CD4-positive, alpha-beta T cell treated with Interferon alpha-2 for 1 hour (primary cell): ENCODE measurements around the gene CYP2C18.
"Not testable (repeated sequence)": the region's sequence is repeated elsewhere in the genome, so short reads cannot be mapped to it uniquely, and the experiment has no call there.

ENCODE experiments used
- DNase-seq, 2 donors: peaks; one replicate each; pipeline ENCODE4 v3.0.0-alpha.2; 2020 to 2022

Gene CYP2C18

GRCh38 chr10:94683214-94684054 is at the start of gene CYP2C18:
TSS of gene CYP2C18 (plus strand) at chr10:94683729. CDS start at chr10:94683820, 91 bp downstream.
- no peak for DNase-seq

- DNase-seq = not testable (repeated sequence)
Measured at GRCh38 chr10:94638097-94638496, 45.4 kb upstream of the CYP2C18 start.

- DNase-seq = no peak
Measured at GRCh38 chr10:94639902-94640301, 43.6 kb upstream of the CYP2C18 start.

- DNase-seq = no peak
Measured at GRCh38 chr10:94640562-94640961, 43.0 kb upstream of the CYP2C18 start.

- no peak for DNase-seq
Measured at GRCh38 chr10:94641480-94641879, 42.0 kb upstream of the CYP2C18 start.

GRCh38 chr10:94644352-94644751 is 39.2 kb upstream of the CYP2C18 start:
- DNase-seq = no peak

- no peak for DNase-seq
Measured at GRCh38 chr10:94645285-94645684, 38.2 kb upstream of the CYP2C18 start.

GRCh38 chr10:94655201-94655600 is 28.3 kb upstream of the CYP2C18 start:
- not testable (repeated sequence) for DNase-seq

GRCh38 chr10:94663061-94663460 is 20.5 kb upstream of the CYP2C18 start:
- DNase-seq = not testable (repeated sequence)

GRCh38 chr10:94666391-94667102 is 17.0 kb upstream of the CYP2C18 start:
- DNase-seq = no peak

GRCh38 chr10:94673614-94674321 is 9.8 kb upstream of the CYP2C18 start:
- DNase-seq = no peak

GRCh38 chr10:94676496-94676895 is 7.0 kb upstream of the CYP2C18 start:
- no peak for DNase-seq

- no peak for DNase-seq
Measured at GRCh38 chr10:94677691-94678090, 5.8 kb upstream of the CYP2C18 start.

GRCh38 chr10:94678475-94678874 is 5.1 kb upstream of the CYP2C18 start:
- no peak for DNase-seq

GRCh38 chr10:94680544-94680943 is 3.0 kb upstream of the CYP2C18 start:
- no peak for DNase-seq

GRCh38 chr10:94682636-94683035 is 893 bp upstream of the CYP2C18 start:
- DNase-seq = not testable (repeated sequence)

GRCh38 chr10:94687625-94688248 is 4.2 kb downstream of the CYP2C18 start:
- DNase-seq = no peak

- no peak for DNase-seq
Measured at GRCh38 chr10:94706089-94706488, 22.6 kb downstream of the CYP2C18 start.

GRCh38 chr10:94710578-94710977 is 27.0 kb downstream of the CYP2C18 start:
- DNase-seq = no peak

GRCh38 chr10:94725871-94726270 is 42.3 kb downstream of the CYP2C18 start:
- DNase-seq = no peak

- DNase-seq = no peak
Measured at GRCh38 chr10:94735197-94735596, 51.7 kb downstream of the CYP2C18 start.

GRCh38 chr10:94738588-94738987 is 55.1 kb downstream of the CYP2C18 start:
- no peak for DNase-seq

- no peak for DNase-seq
Measured at GRCh38 chr10:94747137-94747536, 63.6 kb downstream of the CYP2C18 start.
